ENCODE results near the gene GAPVD1. TPM values are rescaled to one million over a fixed set of nuclear protein-coding genes. Genes with fewer than 3 reads are reported as not detected.
A peak's percentile ranks its signal among the peaks of the same experiment; 100 is the strongest.
"Not testable (repeated sequence)": the region's sequence is repeated elsewhere in the genome, so short reads cannot be mapped to it uniquely, and the experiment has no call there.

The GAPVD1 gene, protein sequence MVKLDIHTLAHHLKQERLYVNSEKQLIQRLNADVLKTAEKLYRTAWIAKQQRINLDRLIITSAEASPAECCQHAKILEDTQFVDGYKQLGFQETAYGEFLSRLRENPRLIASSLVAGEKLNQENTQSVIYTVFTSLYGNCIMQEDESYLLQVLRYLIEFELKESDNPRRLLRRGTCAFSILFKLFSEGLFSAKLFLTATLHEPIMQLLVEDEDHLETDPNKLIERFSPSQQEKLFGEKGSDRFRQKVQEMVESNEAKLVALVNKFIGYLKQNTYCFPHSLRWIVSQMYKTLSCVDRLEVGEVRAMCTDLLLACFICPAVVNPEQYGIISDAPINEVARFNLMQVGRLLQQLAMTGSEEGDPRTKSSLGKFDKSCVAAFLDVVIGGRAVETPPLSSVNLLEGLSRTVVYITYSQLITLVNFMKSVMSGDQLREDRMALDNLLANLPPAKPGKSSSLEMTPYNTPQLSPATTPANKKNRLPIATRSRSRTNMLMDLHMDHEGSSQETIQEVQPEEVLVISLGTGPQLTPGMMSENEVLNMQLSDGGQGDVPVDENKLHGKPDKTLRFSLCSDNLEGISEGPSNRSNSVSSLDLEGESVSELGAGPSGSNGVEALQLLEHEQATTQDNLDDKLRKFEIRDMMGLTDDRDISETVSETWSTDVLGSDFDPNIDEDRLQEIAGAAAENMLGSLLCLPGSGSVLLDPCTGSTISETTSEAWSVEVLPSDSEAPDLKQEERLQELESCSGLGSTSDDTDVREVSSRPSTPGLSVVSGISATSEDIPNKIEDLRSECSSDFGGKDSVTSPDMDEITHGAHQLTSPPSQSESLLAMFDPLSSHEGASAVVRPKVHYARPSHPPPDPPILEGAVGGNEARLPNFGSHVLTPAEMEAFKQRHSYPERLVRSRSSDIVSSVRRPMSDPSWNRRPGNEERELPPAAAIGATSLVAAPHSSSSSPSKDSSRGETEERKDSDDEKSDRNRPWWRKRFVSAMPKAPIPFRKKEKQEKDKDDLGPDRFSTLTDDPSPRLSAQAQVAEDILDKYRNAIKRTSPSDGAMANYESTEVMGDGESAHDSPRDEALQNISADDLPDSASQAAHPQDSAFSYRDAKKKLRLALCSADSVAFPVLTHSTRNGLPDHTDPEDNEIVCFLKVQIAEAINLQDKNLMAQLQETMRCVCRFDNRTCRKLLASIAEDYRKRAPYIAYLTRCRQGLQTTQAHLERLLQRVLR (N-terminal part only)
- 10 to 100 TPM; 18.1 to 53.3 (median 28.7) TPM for polyA plus RNA-seq

DNA sequence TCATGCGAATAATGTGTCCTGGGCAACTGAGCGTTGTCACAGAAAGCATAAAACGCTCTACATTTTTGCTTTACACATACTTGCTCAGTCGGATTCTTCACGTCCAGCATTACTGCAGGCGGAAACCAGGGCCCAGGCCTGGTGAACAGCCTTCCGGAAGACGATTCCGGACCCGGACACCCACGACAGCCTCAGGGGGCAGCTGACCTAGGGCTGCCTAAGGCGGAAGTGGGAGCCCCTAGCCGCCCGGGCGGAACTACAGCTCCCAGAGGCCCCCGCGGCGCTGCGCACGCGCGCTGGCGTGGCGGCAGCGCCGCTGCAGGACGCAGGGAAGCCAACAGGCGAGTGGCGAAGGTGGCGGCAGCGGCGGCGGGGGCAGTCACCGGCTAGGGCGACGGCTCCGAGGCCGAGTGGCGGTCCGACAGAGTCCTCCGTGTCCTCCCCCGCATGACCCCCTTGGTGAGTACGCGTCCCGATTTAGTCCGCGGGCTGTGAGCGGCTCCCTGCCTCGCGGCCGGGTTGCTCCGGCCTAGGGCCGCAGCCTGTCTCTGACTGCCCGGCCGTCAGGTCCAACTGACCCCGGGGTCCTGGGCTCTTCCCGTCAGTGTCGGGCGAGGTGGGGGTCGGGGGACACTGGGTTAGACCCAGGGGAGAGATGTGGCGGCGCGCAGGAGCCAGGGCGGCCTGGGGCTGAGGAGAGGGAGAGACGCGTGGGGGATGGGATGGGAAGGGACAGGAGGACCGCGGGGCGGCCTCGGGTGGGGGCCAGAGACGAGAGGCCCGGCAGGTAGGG is at the start of gene GAPVD1:
Gene GAPVD1 (plus strand): TSS at position 326 of the 793 bp plus-strand sequence. CDS start 37,096 bp downstream, outside the sequence.
- peak within 1 kb of the TSS; percentile 91 to 98 (median 96) for H3K27ac Mint-ChIP-seq
- H3K4me1 Mint-ChIP-seq, result peaks cover 38 to 56% of the 10 kb centered on the region in 2 donors

DNA sequence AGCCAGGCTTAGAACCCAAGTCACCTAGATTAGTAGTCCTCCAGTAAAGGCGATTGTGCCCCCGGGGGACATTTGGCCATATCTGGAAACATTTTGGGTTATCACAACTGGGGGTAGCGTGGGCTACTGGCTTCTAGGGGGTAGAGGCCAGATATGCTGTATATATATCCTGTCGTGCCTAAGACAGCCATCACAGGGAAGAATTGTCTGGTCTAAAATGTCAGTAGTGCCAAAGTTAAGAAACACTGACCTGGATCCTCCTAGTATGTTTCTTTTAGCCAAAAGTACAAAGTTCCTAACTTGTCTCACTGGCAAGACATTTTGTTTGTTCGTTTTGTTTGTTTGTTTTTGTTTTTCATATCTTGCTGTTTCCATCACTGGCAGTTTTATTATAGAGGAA is 47.4 kb upstream of the GAPVD1 start:
- Mint-ChIP-seq H3K9me3 (no peaks in the 10 kb centered on the region), H3K27ac (no peak overlapping the region), H3K27me3 (ENCODE audit: low read depth in 3 of 3) (peaks cover 0 to 3% (median 0%) of the 10 kb centered on the region in 3 donors), H3K36me3 (peaks cover 8 to 27% (median 13%) of the 10 kb centered on the region in 3 donors), H3K4me3 (no peak overlapping the region), H3K4me1 (no peaks in the 10 kb centered on the region)
- DNase-seq, result no peak

More for the DNA sequence above, at the start of gene GAPVD1:
- Mint-ChIP-seq H3K4me3 (peak within 1 kb of the TSS; percentile 87 to 99 (median 97)), H3K9me3 (no peaks in the 10 kb centered on the region), H3K27me3 (ENCODE audit: low read depth in 3 of 3) (peaks cover 7 to 10% (median 9%) of the 10 kb centered on the region in 3 donors), H3K36me3 (peaks cover 0 to 4% (median 0%) of the 10 kb centered on the region in 3 donors)
- peak; percentile 92 to 93 (median 92) for DNase-seq

DNA sequence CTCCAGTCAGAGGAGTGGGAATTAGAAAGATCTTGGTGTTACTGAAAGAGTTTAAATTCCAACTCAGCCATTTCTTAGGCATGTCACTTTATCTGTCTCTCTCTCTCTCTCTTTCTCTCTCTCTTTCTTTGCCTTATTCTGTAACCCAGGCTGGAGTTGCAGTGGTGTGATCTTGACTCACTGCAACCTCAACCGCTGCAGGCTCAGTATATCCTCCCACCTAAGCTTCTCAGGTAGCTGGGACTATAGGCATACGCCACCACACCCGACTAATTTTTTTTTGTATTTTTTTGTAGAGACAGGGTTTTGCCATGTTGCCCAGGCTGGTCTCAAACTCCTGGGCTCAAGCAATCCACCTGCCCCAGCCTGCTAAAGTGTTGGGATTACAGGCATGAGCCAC is 43.0 kb upstream of the GAPVD1 start:
- Mint-ChIP-seq H3K27ac (no peak overlapping the region), H3K27me3 (ENCODE audit: low read depth in 3 of 3) (peaks cover 0 to 2% (median 0%) of the 10 kb centered on the region in 3 donors), H3K9me3 (no peaks in the 10 kb centered on the region), H3K36me3 (peaks cover 4 to 22% (median 8%) of the 10 kb centered on the region in 3 donors), H3K4me1 (no peaks in the 10 kb centered on the region), H3K4me3 (no peak overlapping the region)
- DNase-seq, result no peak

DNA sequence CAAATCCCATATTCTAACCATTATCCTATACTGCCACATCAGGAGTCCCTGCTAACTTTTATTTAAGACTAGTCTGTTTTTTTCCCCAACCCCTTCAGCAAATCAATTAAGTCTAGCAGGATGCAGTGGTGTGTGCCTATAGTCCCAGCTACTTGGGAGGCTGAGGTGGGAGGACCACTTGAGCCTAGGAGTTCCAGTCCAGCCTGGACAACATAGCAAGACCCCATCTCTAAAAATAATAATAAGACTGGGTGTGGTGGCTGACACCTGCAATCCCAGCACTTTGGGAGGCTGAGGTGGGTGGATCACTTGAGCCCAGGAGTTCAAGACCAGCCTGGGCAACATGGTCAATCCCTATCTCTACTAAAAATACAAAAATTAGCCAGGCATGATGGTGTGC is 36.8 kb upstream of the GAPVD1 start:
- not testable (repeated sequence) for DNase-seq; H3K27me3 Mint-ChIP-seq (ENCODE audit: low read depth in 3 of 3); H3K4me3 Mint-ChIP-seq; H3K27ac Mint-ChIP-seq; H3K9me3 Mint-ChIP-seq; H3K4me1 Mint-ChIP-seq
- peaks cover 3 to 18% (median 10%) of the 10 kb centered on the region in 3 donors for H3K36me3 Mint-ChIP-seq

DNA sequence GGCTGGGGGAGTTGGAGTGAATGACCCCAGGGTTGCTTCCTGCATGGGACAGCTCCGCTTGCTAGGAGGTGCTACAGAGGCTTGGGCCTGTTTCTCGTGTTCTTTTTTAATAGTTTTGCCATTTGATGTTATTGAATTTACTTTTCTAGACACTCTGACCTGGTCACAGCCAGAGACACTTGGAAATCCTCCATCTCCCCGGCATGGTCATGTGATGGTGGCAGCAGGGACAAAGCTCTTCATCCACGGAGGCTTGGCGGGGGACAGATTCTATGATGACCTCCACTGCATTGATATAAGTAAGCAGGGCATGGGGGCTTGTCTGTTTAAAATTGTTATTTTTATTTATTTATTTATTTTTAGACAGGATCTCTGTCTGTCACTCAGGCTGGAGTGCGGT is 33.9 kb upstream of the GAPVD1 start:
- H3K4me3 Mint-ChIP-seq, result no peak overlapping the region
- H3K27me3 Mint-ChIP-seq (ENCODE audit: low read depth in 3 of 3), result peaks cover 0 to 4% (median 0%) of the 10 kb centered on the region in 3 donors
- H3K4me1 Mint-ChIP-seq, result no peaks in the 10 kb centered on the region
- no peak overlapping the region for H3K27ac Mint-ChIP-seq
- no peaks in the 10 kb centered on the region for H3K9me3 Mint-ChIP-seq
- no peak for DNase-seq
- H3K36me3 Mint-ChIP-seq, result peaks cover 3 to 9% (median 5%) of the 10 kb centered on the region in 3 donors

DNA sequence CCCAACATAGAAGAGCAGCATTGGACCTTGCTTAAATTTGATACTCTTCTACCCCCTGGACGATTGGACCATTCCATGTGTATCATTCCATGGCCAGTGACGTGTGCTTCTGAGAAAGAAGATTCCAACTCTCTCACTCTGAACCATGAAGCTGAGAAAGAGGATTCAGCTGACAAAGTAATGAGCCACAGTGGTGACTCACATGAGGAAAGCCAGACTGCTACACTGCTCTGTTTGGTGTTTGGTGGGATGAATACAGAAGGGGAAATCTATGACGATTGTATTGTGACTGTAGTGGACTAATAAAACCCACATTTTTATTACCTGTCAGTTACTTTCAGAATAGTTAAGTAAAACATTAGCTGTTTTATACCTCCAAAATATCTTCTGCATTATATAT is 27.9 kb upstream of the GAPVD1 start:
- Mint-ChIP-seq H3K4me3 (no peak overlapping the region), H3K36me3 (peaks cover 29 to 46% (median 39%) of the 10 kb centered on the region in 3 donors)

DNA sequence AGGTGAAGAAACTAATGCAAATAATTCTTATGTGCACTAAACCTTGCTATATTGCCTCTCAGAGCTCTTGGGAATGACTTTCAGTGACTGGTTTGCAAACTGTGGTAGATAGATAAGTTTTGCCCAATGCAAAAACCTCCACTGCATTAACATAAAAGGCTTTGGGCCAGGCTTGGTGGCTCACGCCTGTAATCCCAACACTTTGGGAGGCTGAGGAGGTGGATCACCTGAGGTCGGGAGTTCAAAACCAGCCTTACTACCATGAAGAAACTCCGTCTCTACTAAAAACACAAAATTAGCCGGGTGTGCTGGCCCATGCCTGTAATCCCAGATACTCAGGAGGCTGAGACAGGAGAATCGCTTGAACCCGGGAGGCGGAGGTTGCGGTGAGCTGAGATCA is 27.5 kb upstream of the GAPVD1 start:
- H3K9me3 Mint-ChIP-seq, DNase-seq, H3K4me3 Mint-ChIP-seq: not testable (repeated sequence)
- peaks cover 42 to 43% of the 10 kb centered on the region in 2 donors for H3K4me1 Mint-ChIP-seq
- H3K27me3 Mint-ChIP-seq (ENCODE audit: low read depth in 3 of 3), result peaks cover 0 to 23% (median 19%) of the 10 kb centered on the region in 3 donors
- H3K27ac Mint-ChIP-seq, result peak overlapping the region in 1 of 6 donors; percentile 46
- H3K36me3 Mint-ChIP-seq, result peaks cover 34 to 50% (median 43%) of the 10 kb centered on the region in 3 donors

More for the DNA sequence above, 27.9 kb upstream of the GAPVD1 start:
- peak overlapping the region in 4 of 6 donors; percentile 41 to 48 (median 46) for H3K27ac Mint-ChIP-seq
- peaks cover 38% of the 10 kb centered on the region in 2 donors for H3K4me1 Mint-ChIP-seq
- no peak for DNase-seq
- H3K27me3 Mint-ChIP-seq (ENCODE audit: low read depth in 3 of 3), result peaks cover 0 to 20% (median 15%) of the 10 kb centered on the region in 3 donors
- H3K9me3 Mint-ChIP-seq, result no peaks in the 10 kb centered on the region

DNA sequence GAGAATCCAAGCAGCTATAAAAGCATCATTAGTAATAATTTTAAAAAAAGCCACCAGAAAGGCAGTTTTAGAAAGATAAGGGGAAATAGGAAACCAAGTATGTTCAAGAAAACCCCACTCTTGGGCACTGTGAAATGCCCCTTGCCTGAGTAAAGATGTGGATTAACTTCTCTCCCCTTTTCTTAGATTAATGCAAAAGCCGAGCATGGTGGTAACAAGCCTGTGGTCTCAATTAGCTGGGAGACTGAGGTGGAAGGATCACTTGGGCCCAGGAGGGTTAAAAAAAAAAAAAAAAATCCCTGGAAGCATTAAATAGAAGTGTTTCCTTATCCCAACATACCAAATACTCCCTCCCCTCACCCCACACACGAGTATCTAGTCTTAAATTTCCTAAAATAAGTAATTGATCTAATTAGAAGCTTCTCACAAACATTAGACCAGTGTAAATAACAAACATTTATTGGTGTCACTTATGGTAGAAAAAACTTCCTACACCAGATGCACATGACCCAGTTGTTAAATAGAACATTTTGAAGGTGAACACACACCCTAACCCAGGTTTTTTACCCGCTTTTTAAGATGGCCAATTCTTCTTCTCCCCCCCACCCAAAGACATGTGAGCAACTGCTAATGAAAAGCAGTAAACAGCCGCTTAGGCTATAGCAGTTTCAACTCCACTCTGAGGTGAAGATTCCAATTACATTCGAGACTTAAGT is 25.7 kb upstream of the GAPVD1 start:
- Mint-ChIP-seq H3K27me3 (ENCODE audit: low read depth in 3 of 3) (peaks cover 9 to 31% (median 28%) of the 10 kb centered on the region in 3 donors), H3K4me1 (peaks cover 53 to 60% of the 10 kb centered on the region in 2 donors), H3K4me3 (peak overlapping the region; percentile 39 to 61 (median 46)), H3K36me3 (peaks cover 25 to 56% (median 42%) of the 10 kb centered on the region in 3 donors), H3K9me3 (no peaks in the 10 kb centered on the region), H3K27ac (peak overlapping the region; percentile 45 to 83 (median 62))
- DNase-seq, result peak in 1 of 3 donors; percentile 23

DNA sequence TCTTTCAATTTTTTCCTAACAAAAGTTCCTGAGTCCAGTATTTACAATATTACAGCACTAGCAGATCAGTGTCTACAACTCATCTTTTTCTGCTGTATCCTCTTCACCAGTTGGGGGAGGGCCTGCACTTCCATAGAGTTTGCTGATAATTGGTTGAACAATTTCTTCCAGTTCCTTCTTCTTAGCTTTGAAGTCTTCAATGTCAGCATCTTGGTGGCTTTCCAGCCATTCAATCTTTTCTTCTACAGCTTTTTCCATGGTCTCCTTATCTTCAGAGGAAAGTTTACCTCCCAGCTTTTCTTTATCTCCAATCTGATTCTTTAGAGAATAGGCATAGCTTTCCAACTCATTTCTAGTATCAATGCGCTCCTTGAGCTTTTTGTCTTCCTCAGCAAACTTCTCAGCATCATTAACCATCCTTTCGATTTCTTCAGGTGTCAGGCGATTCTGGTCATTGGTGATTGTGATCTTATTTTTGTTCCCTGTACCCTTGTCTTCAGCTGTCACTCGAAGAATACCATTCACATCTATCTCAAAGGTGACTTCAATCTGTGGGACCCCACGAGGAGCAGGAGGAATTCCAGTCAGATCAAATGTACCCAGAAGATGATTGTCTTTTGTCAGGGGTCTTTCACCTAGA is 25.0 kb upstream of the GAPVD1 start:
- H3K27me3 Mint-ChIP-seq (ENCODE audit: low read depth in 3 of 3), result peaks cover 15 to 38% (median 34%) of the 10 kb centered on the region in 3 donors
- peaks cover 55 to 66% of the 10 kb centered on the region in 2 donors for H3K4me1 Mint-ChIP-seq
- H3K27ac Mint-ChIP-seq, result peak overlapping the region; percentile 28 to 76 (median 48)
- not testable (repeated sequence) for H3K9me3 Mint-ChIP-seq
- DNase-seq, result peak in 1 of 3 donors; percentile 21
- H3K4me3 Mint-ChIP-seq, result peak overlapping the region; percentile 44 to 61 (median 46)
- H3K36me3 Mint-ChIP-seq, result peaks cover 25 to 60% (median 45%) of the 10 kb centered on the region in 3 donors

DNA sequence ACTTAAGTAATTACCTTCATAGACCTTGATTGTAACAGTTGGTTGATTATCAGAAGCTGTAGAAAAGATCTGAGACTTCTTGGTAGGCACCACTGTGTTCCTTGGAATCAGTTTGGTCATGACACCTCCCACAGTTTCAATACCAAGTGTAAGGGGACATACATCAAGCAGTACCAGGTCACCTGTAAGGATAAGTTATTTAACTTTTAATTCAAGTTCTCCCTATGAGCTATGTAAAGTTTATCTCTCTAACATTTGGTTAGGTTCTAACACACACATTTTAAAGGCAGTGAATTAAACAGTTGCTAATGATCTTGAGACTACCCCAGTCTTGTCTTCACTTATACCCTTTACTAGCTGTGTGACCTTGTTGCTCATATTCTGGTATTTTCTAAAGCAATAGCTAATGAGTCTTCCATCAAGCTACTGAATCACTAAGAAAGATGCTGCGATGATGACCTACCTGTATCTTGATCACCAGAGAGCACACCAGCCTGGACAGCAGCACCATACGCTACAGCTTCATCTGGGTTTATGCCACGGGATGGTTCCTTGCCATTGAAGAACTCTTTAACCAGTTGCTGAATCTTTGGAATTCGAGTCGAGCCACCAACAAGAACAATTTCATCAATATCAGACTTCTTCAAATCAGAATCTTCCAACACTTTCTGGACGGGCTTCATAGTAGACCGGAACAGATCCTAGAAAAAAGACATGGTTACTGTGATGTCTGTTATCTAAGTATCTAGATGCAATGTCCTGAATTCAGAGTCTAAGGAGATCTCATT is 23.3 kb upstream of the GAPVD1 start:
- peak in 1 of 3 donors; percentile 16 for DNase-seq
- H3K36me3 Mint-ChIP-seq, result peaks cover 25 to 60% (median 45%) of the 10 kb centered on the region in 3 donors
- H3K27ac Mint-ChIP-seq, result peak overlapping the region; percentile 31 to 83 (median 56)
- H3K27me3 Mint-ChIP-seq (ENCODE audit: low read depth in 3 of 3), result peaks cover 21 to 42% (median 30%) of the 10 kb centered on the region in 3 donors
- peaks cover 63 to 74% of the 10 kb centered on the region in 2 donors for H3K4me1 Mint-ChIP-seq
- H3K4me3 Mint-ChIP-seq, result peak overlapping the region; percentile 76 to 100 (median 99)
- no peaks in the 10 kb centered on the region for H3K9me3 Mint-ChIP-seq

DNA sequence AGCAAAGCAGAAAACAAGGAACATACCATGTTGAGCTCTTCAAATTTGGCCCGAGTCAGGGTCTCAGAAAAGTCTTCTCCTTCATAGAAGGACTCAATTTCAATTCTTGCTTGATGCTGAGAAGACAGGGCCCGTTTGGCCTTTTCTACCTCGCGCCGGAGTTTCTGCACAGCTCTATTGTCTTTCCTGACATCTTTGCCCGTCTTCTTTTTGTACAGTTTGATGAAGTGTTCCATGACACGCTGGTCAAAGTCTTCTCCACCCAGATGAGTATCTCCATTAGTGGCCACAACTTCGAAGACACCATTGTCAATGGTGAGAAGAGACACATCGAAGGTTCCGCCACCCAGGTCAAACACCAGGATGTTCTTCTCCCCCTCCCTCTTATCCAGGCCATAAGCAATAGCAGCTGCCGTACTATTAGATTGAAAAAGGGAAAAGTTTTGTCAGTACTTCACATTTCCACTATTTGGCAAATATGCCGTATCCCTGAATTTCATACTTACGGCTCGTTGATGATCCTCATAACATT is 22.6 kb upstream of the GAPVD1 start:
- Mint-ChIP-seq H3K36me3 (peaks cover 25 to 55% (median 41%) of the 10 kb centered on the region in 3 donors), H3K27me3 (ENCODE audit: low read depth in 3 of 3) (peaks cover 21 to 42% (median 30%) of the 10 kb centered on the region in 3 donors), H3K9me3 (no peaks in the 10 kb centered on the region), H3K27ac (peak overlapping the region; percentile 31 to 100 (median 67)), H3K4me3 (peak overlapping the region; percentile 76 to 100 (median 99)), H3K4me1 (peaks cover 63 to 74% of the 10 kb centered on the region in 2 donors)
- peak in 1 of 3 donors; percentile 26 for DNase-seq
